ENCODE results near the gene HECTD2. TPM values are rescaled to one million over a fixed set of nuclear protein-coding genes. Genes with fewer than 3 reads are reported as not detected.
"Not testable (repeated sequence)": the region's sequence is repeated elsewhere in the genome, so short reads cannot be mapped to it uniquely, and the experiment has no call there.

HECTD2 gene
- total RNA-seq, 2 donors from 2014 or later = 1.7 to 3.2 TPM

DNA sequence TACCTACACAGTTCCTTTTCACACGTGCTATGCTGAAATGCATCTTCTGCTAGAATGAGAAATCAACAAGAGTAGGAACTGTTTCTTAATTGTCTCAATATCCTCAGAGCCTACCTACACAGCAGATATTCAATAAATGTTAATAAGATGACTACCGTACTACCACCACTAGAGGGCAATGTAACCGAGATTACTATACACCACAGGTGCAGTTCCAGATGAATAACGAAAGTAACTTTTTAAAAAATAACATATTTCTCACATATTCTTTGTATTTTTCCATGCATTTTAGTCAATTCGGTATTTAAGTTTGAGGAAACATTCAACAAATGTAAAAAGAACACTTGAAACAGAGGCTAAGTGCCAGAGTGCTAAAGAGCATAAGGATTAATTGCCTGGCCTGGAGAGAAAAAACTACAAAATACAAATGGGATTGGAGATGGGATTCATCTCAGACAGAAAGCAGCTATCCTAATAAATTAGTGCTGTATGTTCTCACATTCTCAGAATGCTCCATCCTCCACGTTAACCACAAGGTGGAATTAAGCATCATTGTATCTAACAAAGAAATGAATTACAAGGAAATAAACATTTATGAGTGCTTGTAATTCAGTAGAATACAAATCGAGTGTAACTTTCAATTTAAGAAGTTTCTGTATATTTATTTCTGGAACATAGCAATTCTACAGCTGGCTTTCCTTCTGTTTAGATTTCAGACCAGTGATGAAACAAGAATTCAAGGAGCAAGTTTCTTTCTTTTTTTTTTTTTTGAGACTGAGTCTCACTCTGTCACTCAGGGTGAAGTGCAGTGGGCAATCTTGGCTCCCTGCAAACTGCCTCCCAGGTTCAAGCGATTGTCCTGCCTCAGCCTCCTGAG, 20.3 kb upstream of the HECTD2 start:
- Mint-ChIP-seq H3K9me3 (no peaks in the 10 kb centered on the region), H3K27me3 (peaks cover 24 to 38% of the 10 kb centered on the region in 2 donors), H3K36me3 (no peaks in the 10 kb centered on the region), H3K4me1 (ENCODE audit: low read depth in 2 of 2) (no peaks in the 10 kb centered on the region), H3K4me3 (no peak overlapping the region), H3K27ac (no peak overlapping the region)
- ATAC-seq = peak; percentile 74 to 75
- DNase-seq (ENCODE audit: low spot score) = no peak

DNA sequence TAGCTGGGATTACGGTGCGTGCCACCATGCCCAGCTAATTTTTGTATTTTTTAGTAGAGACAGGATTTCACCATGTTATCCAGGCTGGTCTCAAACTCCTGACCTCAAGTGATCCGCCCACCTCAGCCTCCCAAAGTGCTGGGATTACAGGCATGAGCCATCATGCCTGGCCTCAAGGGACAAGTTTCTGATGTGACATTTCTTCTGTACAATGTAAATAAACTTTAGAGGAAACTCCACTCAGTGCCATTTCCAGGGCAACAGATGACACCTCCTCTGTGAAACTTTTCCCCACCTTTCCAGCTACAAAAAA, 19.7 kb upstream of the HECTD2 start:
- H3K36me3 Mint-ChIP-seq; H3K4me1 Mint-ChIP-seq (ENCODE audit: low read depth in 2 of 2); H3K9me3 Mint-ChIP-seq; H3K4me3 Mint-ChIP-seq; DNase-seq (ENCODE audit: low spot score); ATAC-seq; H3K27ac Mint-ChIP-seq: not testable (repeated sequence)
- H3K27me3 Mint-ChIP-seq = peaks cover 21 to 34% of the 10 kb centered on the region in 2 donors

DNA sequence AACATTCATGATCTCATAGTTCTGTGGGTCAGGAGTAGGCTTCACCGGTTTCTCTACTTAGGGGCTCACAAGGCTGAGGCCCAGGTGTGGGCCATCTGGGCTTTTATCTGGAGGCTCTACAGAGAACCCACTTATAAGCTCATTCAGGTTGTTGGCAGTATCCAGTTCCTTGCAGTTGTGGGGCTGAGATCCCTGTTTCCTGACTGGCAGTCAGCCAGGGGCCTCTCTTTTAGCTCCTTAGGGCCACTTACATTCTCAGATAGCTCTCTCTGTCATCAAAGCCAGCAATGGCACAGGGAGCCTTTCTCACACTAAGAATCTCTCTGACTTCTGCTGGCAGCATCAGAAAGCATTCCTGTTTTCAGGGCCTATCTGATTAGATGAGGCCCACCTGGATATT, 18.2 kb upstream of the HECTD2 start:
- no peak overlapping the region for H3K27ac Mint-ChIP-seq
- no peak for ATAC-seq
- H3K4me1 Mint-ChIP-seq (ENCODE audit: low read depth in 2 of 2) = no peaks in the 10 kb centered on the region
- no peaks in the 10 kb centered on the region for H3K9me3 Mint-ChIP-seq
- DNase-seq (ENCODE audit: low spot score) = no peak
- H3K27me3 Mint-ChIP-seq = peaks cover 22 to 27% of the 10 kb centered on the region in 2 donors
- no peaks in the 10 kb centered on the region for H3K36me3 Mint-ChIP-seq
- H3K4me3 Mint-ChIP-seq = no peak overlapping the region

DNA sequence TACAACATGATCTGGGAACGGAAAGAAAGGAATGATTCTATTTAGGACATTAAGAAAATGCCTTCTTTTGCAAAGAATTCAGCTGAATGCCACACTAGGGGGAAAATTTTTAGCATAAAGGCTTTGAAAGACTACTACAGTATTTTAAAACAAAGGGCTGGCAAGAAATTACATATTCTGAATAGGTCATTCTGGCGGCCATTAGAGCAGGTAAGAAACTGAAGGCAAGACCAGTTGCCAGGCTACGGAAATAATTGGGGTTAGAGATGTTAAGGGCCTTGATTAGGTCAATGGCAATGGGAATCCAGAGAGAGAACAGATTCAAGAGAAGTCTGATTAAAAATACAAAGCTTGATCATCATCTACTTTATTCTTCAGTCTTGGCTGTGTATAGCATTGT, 3.8 kb upstream of the HECTD2 start:
- Mint-ChIP-seq H3K4me1 (ENCODE audit: low read depth in 2 of 2) (peaks cover 10 to 14% of the 10 kb centered on the region in 2 donors), H3K27ac (no peak overlapping the region), H3K4me3 (no peak overlapping the region), H3K9me3 (no peaks in the 10 kb centered on the region), H3K27me3 (peaks cover 0 to 10% of the 10 kb centered on the region in 2 donors), H3K36me3 (no peaks in the 10 kb centered on the region)
- no peak for DNase-seq (ENCODE audit: low spot score)
- ATAC-seq = no peak

DNA sequence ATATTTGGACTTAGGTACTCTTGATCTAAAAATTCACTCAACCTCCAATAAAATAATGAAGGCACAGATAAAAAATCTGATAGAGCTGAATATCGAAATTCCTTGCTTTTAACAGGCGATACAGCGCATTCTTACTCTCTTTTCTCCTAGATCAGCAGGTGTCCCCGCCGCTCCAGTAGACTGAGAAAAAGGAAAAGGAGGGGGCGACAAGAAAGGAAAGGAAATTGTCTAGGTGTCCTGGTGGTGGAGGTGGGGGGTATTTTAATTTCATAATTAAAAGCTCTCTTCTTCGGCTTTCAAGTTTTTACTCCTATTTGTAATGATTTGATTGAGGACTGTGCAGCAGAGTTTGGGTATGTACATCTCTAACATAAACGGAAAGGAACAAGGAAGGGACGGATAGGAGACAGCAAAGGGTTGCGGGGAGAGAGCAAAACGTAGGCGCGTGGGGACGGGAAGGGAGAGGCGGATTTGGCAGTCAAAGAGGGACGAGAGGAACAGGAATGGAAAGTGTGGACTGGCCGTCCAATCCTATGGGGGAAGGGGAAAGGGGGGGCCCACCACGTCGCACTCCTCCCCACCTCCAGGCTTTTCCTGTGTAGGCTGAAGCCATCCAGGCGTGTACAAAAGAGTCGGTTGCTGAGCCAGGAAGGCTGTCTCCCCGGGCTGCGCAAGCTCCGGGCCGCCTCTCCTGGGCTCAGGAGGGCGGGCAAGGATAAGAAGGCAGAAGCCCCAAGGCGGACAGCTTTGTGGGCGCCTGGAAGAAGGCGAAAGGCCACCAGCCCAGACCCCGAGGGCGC, 875 bp upstream of the HECTD2 start:
- Mint-ChIP-seq H3K27ac (peak overlapping the region; percentile 74 to 90), H3K4me3 (peak overlapping the region; percentile 98), H3K36me3 (no peaks in the 10 kb centered on the region), H3K9me3 (no peaks in the 10 kb centered on the region), H3K27me3 (peaks cover 0 to 7% of the 10 kb centered on the region in 2 donors), H3K4me1 (ENCODE audit: low read depth in 2 of 2) (peaks cover 10 to 14% of the 10 kb centered on the region in 2 donors)
- peak; percentile 52 for ATAC-seq
- no peak for DNase-seq (ENCODE audit: low spot score)

DNA sequence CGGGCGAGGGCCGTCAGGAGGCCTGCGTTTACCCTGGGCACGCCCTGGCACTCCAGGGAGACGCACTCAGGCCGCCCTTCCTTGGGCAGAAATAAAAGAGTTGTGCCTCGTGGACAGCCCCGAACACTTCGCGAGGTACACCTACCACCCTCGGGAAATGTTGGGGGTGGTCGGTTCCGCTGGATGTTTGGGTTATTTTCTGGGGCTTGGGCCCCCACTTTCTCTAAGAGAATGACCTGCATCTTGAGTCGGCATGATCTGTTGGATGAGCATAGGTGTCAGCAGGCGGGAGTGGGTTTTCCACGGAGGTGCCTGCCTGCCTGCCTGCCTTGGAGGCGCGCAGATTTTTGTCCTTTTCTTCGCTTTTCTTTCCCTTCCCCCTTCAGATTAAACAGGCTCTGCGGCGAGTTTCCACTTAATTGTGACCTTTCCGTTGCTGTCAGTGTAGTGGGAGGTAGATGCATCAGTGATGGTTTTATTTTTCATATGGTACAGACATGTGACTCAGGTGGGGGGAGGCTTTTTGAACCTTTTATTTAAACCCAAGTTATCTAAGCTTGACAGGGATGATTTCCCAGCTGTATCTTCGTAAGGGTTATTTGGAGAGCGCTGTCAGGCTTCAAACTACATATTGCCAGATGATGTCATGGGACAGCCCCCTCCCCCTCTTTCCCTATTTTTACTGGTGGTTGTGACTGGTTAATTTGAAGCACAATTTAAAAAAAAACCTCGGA, 661 bp downstream of the HECTD2 start:
- H3K4me1 Mint-ChIP-seq (ENCODE audit: low read depth in 2 of 2) = peaks cover 10 to 14% of the 10 kb centered on the region in 2 donors
- no peaks in the 10 kb centered on the region for H3K9me3 Mint-ChIP-seq
- H3K27ac Mint-ChIP-seq = peak overlapping the region; percentile 53 to 65
- H3K4me3 Mint-ChIP-seq = peak overlapping the region; percentile 98
- DNase-seq (ENCODE audit: low spot score) (no peak), ATAC-seq (no peak)
- no peaks in the 10 kb centered on the region for H3K36me3 Mint-ChIP-seq
- peaks cover 0 to 5% of the 10 kb centered on the region in 2 donors for H3K27me3 Mint-ChIP-seq

DNA sequence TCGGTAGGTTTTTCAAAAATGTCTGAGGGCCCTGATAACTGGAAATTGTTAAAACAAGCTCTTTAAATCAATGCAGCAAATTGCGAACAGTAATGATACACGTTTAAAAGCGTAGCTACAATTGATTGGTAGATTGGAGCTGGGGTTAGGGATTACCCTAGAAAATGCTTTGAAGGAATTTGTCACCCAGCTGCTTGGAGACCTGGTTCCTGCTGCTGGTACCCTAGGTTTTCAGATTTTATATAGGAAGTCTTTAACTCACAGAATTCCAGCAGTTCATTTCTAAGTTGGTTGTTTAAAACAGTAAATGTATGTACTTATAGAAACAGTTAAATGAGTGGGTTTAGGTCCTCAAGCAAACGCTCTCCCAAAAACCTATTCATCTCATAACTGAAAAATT, 1.5 kb downstream of the HECTD2 start:
- H3K4me3 Mint-ChIP-seq = peak overlapping the region; percentile 98
- peak overlapping the region in 1 of 2 donors; percentile 65 for H3K27ac Mint-ChIP-seq
- H3K27me3 Mint-ChIP-seq = peaks cover 0 to 5% of the 10 kb centered on the region in 2 donors
- no peaks in the 10 kb centered on the region for H3K36me3 Mint-ChIP-seq
- H3K4me1 Mint-ChIP-seq (ENCODE audit: low read depth in 2 of 2) = peaks cover 10 to 14% of the 10 kb centered on the region in 2 donors
- DNase-seq (ENCODE audit: low spot score) = no peak
- no peak for ATAC-seq
- no peaks in the 10 kb centered on the region for H3K9me3 Mint-ChIP-seq

DNA sequence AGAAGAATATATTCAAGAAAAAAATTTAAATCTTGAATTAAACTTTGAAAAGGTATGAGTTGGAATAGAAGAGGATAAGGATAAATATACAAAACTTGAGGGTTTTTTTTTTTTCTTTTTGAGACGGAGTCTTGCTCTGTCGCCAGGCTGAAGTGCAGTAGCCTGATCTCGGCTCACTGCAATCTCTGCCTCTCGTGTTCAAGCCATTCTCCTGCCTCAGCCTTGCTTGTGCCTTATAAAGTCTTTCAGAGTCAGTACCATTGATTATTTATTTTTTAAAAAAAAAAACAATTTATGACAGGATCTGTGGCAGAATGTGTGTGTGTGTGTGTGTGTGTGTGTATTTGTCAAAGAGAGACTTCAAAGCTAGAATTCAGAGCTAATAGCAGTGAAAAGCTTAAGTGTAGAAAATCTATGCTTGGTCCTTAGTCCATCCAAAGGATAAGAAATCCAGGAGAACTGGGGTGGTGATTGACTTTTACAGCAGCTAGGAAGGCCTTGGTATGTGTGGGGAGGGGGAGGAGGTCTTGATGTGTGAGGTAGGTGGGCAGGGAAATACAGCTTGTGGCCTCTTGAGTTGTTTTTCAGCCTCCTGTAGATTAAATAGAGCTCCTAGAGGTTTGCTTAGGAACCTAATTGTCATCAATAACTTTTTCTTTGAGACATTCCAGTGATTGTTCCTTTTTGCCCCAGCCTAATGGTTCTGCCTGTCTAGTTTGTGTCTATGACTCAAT, 2.4 kb downstream of the HECTD2 start:
- DNase-seq (ENCODE audit: low spot score) (no peak), ATAC-seq (no peak)
- Mint-ChIP-seq H3K27ac (no peak overlapping the region), H3K36me3 (no peaks in the 10 kb centered on the region), H3K27me3 (peaks cover 0 to 4% of the 10 kb centered on the region in 2 donors), H3K4me3 (no peak overlapping the region), H3K4me1 (ENCODE audit: low read depth in 2 of 2) (peaks cover 10 to 14% of the 10 kb centered on the region in 2 donors), H3K9me3 (no peaks in the 10 kb centered on the region)

DNA sequence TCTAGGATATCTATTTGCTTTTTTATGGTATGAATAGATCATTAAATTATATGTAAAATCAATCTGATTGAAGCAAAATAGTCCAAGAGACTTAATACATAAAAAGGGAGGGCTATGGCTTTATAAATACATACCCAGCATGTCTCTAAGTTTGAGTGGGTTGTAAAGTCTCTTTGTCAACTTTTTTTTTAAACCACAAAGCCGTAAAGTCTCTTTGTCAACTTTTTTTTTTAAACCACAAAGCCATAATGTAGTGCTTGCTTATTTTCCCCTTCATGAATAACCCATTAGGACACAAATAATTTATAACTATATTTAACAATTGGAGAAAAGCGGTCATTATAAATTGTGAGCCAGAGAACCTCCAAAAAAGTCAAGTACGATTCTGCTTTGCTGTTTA, 5.7 kb downstream of the HECTD2 start:
- Mint-ChIP-seq H3K4me3 (no peak overlapping the region), H3K4me1 (ENCODE audit: low read depth in 2 of 2) (peaks cover 2 to 7% of the 10 kb centered on the region in 2 donors), H3K9me3 (no peaks in the 10 kb centered on the region), H3K36me3 (no peaks in the 10 kb centered on the region), H3K27ac (no peak overlapping the region), H3K27me3 (no peaks in the 10 kb centered on the region)
- no peak for DNase-seq (ENCODE audit: low spot score)
- no peak for ATAC-seq

DNA sequence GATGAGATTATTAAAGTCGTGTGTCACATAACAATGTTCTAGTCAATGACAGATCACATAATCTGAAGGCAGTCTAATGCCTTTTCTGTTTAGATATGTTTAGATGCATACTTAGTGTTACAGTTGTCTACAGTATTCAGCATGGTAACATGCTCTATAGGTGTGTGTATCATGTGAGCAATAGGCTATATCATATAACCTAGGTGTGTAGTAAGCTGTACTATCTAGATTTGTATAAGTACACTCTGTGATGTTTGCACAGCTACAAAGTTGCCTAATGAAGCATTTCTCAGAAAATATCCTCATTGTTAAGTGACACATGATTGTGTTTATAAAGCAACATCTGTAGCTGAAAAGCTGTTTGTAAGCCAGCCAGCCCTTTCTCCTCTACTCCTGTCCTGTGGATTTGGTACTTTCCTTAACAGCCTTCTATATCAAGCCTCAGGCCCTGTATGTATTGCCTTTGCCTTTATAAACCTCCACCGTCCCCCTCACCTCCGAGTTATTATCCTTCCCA, 6.3 kb downstream of the HECTD2 start:
- H3K27me3 Mint-ChIP-seq = peaks cover 0 to 4% of the 10 kb centered on the region in 2 donors
- no peak overlapping the region for H3K27ac Mint-ChIP-seq
- no peaks in the 10 kb centered on the region for H3K9me3 Mint-ChIP-seq
- peaks cover 0 to 8% of the 10 kb centered on the region in 2 donors for H3K4me1 Mint-ChIP-seq (ENCODE audit: low read depth in 2 of 2)
- no peak overlapping the region for H3K4me3 Mint-ChIP-seq
- DNase-seq (ENCODE audit: low spot score) = no peak
- H3K36me3 Mint-ChIP-seq = no peaks in the 10 kb centered on the region
- ATAC-seq = no peak

DNA sequence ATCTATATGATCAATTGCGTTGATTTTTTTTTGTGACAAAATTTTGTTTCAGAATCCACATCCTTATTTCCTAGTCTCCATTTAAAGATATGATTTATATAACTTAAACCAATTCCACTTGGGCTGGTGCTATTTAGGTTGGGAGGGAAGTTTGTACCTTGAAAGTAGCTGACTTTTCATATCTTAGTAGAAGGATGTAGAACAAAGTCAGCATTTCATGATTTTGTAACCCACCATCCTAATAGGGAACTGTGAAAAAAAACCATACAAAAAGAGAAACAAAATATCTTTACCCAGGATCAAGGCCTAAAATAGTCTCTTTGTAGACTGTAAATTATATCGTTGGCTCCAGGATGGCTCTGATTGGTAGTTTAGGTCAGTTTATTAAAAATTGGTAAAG, 8.3 kb downstream of the HECTD2 start:
- H3K4me1 Mint-ChIP-seq (ENCODE audit: low read depth in 2 of 2) = peaks cover 0 to 8% of the 10 kb centered on the region in 2 donors

DNA sequence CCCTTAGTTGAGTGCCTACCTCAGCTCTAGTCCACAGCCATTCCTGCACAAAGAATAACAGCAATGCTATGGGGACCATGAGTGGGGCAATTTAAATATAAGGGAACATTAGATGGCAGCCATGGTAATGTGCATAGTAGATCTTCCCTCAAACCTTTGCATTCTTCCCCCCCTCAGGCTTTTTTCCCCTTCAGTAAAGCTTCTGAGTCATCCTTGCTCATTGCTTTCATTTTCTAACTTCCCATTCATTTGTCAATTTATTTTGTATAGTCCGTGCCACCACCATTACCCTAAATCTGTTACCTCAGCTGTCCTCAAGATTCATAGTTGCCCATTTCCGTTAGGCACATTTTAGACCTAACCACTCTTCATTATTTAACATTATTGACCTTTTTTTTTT, 10.7 kb downstream of the HECTD2 start:
- H3K9me3 Mint-ChIP-seq = no peaks in the 10 kb centered on the region
- H3K4me1 Mint-ChIP-seq (ENCODE audit: low read depth in 2 of 2) = peaks cover 0 to 8% of the 10 kb centered on the region in 2 donors
- H3K27me3 Mint-ChIP-seq = peaks cover 0 to 9% of the 10 kb centered on the region in 2 donors
- H3K36me3 Mint-ChIP-seq = no peaks in the 10 kb centered on the region
- H3K4me3 Mint-ChIP-seq = peak overlapping the region; percentile 5
- ATAC-seq (no peak), DNase-seq (ENCODE audit: low spot score) (no peak)
- H3K27ac Mint-ChIP-seq = no peak overlapping the region

More for the DNA sequence above, 8.3 kb downstream of the HECTD2 start:
- Mint-ChIP-seq H3K27ac (no peak overlapping the region), H3K4me3 (no peak overlapping the region), H3K36me3 (no peaks in the 10 kb centered on the region), H3K27me3 (peaks cover 0 to 4% of the 10 kb centered on the region in 2 donors), H3K9me3 (no peaks in the 10 kb centered on the region)
- ATAC-seq = no peak
- no peak for DNase-seq (ENCODE audit: low spot score)

DNA sequence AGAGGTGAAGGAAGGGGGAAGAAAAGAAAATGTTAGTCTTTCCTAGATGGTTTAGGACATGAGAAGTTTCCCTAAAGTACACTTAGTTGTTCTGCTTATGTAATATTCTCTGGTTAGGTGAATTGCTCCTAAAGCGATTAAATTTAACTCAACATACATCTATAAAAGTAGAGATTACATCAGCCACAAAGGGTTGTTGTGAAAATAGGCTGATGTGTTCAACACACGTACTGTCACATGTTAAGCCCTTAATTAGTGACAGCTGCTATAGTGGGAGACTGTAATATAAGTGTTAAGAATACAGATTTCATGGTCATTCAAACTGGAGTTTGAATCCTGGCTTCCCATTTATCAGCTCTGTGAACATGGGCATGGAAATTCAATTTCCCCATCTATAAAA, 12.8 kb downstream of the HECTD2 start:
- H3K4me3 Mint-ChIP-seq = no peak overlapping the region
- DNase-seq (ENCODE audit: low spot score) = no peak
- H3K27me3 Mint-ChIP-seq = peaks cover 0 to 9% of the 10 kb centered on the region in 2 donors
- H3K9me3 Mint-ChIP-seq = no peaks in the 10 kb centered on the region
- ATAC-seq = no peak
- no peaks in the 10 kb centered on the region for H3K36me3 Mint-ChIP-seq
- peaks cover 0 to 8% of the 10 kb centered on the region in 2 donors for H3K4me1 Mint-ChIP-seq (ENCODE audit: low read depth in 2 of 2)
- no peak overlapping the region for H3K27ac Mint-ChIP-seq
